ENCODE data around the gene OGFOD3.

Gene OGFOD3

GRCh38 chr17:82406131-82406671 is 12.2 kb downstream of the OGFOD3 start:
- no peak overlapping the region for H3K27ac ChIP-seq
- TF ChIP-seq CTCF (IDR thresholded peaks at IDR 0.05) (no peak), ZFX (IDR thresholded peaks at IDR 0.05; ENCODE audit: borderline replicate concordance) (no peak)

- H3K27ac ChIP-seq: no peak overlapping the region
- TF ChIP-seq CTCF (IDR thresholded peaks at IDR 0.05) (no peak), ZFX (IDR thresholded peaks at IDR 0.05; ENCODE audit: borderline replicate concordance) (no peak)
Observed at GRCh38 chr17:82405051-82405450, 13.3 kb downstream of the OGFOD3 start.

- TF ChIP-seq ZFX (IDR thresholded peaks at IDR 0.05; ENCODE audit: borderline replicate concordance) (no peak), CTCF (IDR thresholded peaks at IDR 0.05) (no peak)
- H3K27ac ChIP-seq: no peak overlapping the region
Observed at GRCh38 chr17:82403662-82404660, 14.4 kb downstream of the OGFOD3 start.

GRCh38 chr17:82402865-82403264 is 15.5 kb downstream of the OGFOD3 start:
- TF ChIP-seq CTCF (IDR thresholded peaks at IDR 0.05) (no peak), ZFX (IDR thresholded peaks at IDR 0.05; ENCODE audit: borderline replicate concordance) (no peak)
- H3K27ac ChIP-seq: no peak overlapping the region

GRCh38 chr17:82400830-82401229 is 17.6 kb downstream of the OGFOD3 start:
- TF ChIP-seq ZFX (IDR thresholded peaks at IDR 0.05; ENCODE audit: borderline replicate concordance): no peak
- TF ChIP-seq CTCF (IDR thresholded peaks at IDR 0.05): no peak
- H3K27ac ChIP-seq: no peak overlapping the region

GRCh38 chr17:82400206-82400605 is 18.2 kb downstream of the OGFOD3 start:
- H3K27ac ChIP-seq: no peak overlapping the region
- TF ChIP-seq ZFX (IDR thresholded peaks at IDR 0.05; ENCODE audit: borderline replicate concordance) (no peak), CTCF (IDR thresholded peaks at IDR 0.05) (no peak)

- TF ChIP-seq CTCF (IDR thresholded peaks at IDR 0.05) (no peak), ZFX (IDR thresholded peaks at IDR 0.05; ENCODE audit: borderline replicate concordance) (no peak)
- no peak overlapping the region for H3K27ac ChIP-seq
Observed at GRCh38 chr17:82399601-82400101, 18.7 kb downstream of the OGFOD3 start.

Data from 22Rv1 (cell line).